Smooth muscle cell (in vitro differentiated cells): Measurements from ENCODE around the gene CPNE7. TPM values are rescaled to one million over a fixed set of nuclear protein-coding genes. Genes with fewer than 3 reads are reported as not detected.

Experiments
- DNase-seq: peaks from one replicate; lab custom pipeline; 2025; ENCODE audit not compliant: unreplicated experiment; lab: John Stamatoyannopoulos, UW
- H2AFZ ChIP-seq: fragments of 200-600 bp; sonication (generic); 2 replicates; pipeline ENCODE4 v1.6.0; 2016; ENCODE audit warnings: antibody characterized with exemption, low read depth, mild to moderate bottlenecking
- H3F3A ChIP-seq: fragments of 200-600 bp; sonication (generic); 2 replicates; pipeline ENCODE4 v1.6.0; 2017; ENCODE audit warnings: antibody characterized with exemption, low read depth
- H3K27ac ChIP-seq: fragments of 200-600 bp; sonication (generic); 2 replicates; pipeline ENCODE4 v1.5.1; 2016; ENCODE audit warnings: low read depth, mild to moderate bottlenecking
- H3K27me3 ChIP-seq: fragments of 200-600 bp; sonication (generic); 2 replicates; pipeline ENCODE4 v1.6.1; 2016; ENCODE audit warnings: low read depth, mild to moderate bottlenecking
- H3K36me3 ChIP-seq: fragments of 200-600 bp; sonication (generic); 2 replicates; pipeline ENCODE4 v1.5.1; 2016; ENCODE audit warnings: low read depth
- H3K4me1 ChIP-seq: fragments of 200-600 bp; sonication (generic); 2 replicates; pipeline ENCODE4 v1.5.1; 2016; ENCODE audit warnings: low read depth
- H3K4me2 ChIP-seq: fragments of 200-600 bp; sonication (generic); 2 replicates; pipeline ENCODE4 v1.6.0; 2016; ENCODE audit warnings: mild to moderate bottlenecking
- H3K4me3 ChIP-seq: fragments of 200-600 bp; sonication (generic); 2 replicates; pipeline ENCODE4 v1.5.1; 2016; ENCODE audit warnings: mild to moderate bottlenecking
- H3K79me2 ChIP-seq: fragments of 200-600 bp; sonication (generic); 2 replicates; pipeline ENCODE4 v1.6.0; 2016; ENCODE audit warnings: low read depth, mild to moderate bottlenecking
- H3K9ac ChIP-seq: fragments of 200-600 bp; sonication (generic); 2 replicates; pipeline ENCODE4 v1.6.0; 2016; ENCODE audit warnings: low read depth
- H3K9me3 ChIP-seq: fragments of 200-600 bp; sonication (generic); replicated peaks from 2 replicates; pipeline ENCODE4 v1.5.1; 2016; ENCODE audit warnings: low read depth
- H4K20me1 ChIP-seq: fragments of 200-600 bp; sonication (generic); 2 replicates; pipeline ENCODE4 v1.6.0; 2016; ENCODE audit warnings: low read depth
- WGBS: methylation state at CpG from one replicate; pipeline ENCODE4 v1.1.7; 2016; ENCODE audit warnings: low lambda C conversion rate; 5-methylcytosine and 5-hydroxymethylcytosine counted together
- polyA plus RNA-seq: library from polyadenylated mRNA; unstranded; fragments of >200 nt; fragmentation: Nextera tagmentation; extraction: Ambion mirVana; gene quantifications from 2 replicates; pipeline ENCODE4 v1.2.1, GENCODE V29; 2016
- total RNA-seq: library from RNA; depleted of rRNA; stranded (reverse); fragments of >200 nt; gene quantifications from 2 replicates; pipeline ENCODE4 v1.2.3, GENCODE V29; 2014
- TF ChIP-seq, protein P1 (sequence below): fragments of 200-600 bp; sonication (generic); IDR thresholded peaks from 2 replicates; pipeline ENCODE4 v1.5.1; 2017; ENCODE audit warnings: borderline replicate concordance, mild to moderate bottlenecking, antibody characterized with exemption; ENCODE audit not compliant: insufficient read depth, poor library complexity, severe bottlenecking

The CPNE7 gene
- total and polyA plus RNA-seq, 2 experiments from 2014 or later: 0.14 to 0.58 TPM

DNA sequence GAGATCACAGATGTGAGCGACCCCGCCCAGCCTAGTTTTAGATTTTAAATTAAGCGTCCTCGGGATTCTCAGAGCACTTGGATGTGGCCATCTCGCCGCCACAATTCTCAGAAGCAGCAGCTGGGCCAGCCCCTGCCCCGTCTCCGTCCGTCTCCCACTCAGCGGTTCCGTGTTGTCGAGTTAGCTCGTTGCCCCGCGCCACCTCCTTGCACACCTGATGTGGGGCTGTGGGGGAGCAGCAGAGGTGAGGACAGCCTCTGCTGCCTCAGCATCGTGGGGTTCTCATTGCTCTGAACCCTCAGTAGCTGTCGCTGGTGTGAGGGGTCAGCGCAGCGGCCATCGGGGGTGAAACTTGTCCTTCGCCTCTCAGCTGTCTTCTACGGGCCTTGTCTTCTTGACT lies 23.2 kb upstream of the CPNE7 start:
- no peaks in the 10 kb centered on the region for H3K4me1 ChIP-seq
- H3K36me3 ChIP-seq: no peaks in the 10 kb centered on the region
- H3K9me3 ChIP-seq: no peaks in the 10 kb centered on the region
- no peak for DNase-seq
- no peaks in the 10 kb centered on the region for H3K27me3 ChIP-seq
- TF ChIP-seq, protein P1, sequence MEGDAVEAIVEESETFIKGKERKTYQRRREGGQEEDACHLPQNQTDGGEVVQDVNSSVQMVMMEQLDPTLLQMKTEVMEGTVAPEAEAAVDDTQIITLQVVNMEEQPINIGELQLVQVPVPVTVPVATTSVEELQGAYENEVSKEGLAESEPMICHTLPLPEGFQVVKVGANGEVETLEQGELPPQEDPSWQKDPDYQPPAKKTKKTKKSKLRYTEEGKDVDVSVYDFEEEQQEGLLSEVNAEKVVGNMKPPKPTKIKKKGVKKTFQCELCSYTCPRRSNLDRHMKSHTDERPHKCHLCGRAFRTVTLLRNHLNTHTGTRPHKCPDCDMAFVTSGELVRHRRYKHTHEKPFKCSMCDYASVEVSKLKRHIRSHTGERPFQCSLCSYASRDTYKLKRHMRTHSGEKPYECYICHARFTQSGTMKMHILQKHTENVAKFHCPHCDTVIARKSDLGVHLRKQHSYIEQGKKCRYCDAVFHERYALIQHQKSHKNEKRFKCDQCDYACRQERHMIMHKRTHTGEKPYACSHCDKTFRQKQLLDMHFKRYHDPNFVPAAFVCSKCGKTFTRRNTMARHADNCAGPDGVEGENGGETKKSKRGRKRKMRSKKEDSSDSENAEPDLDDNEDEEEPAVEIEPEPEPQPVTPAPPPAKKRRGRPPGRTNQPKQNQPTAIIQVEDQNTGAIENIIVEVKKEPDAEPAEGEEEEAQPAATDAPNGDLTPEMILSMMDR: no peak
- WGBS: 94% methylated on average over 22 of the region's 22 CpGs
- H3K4me2 ChIP-seq: no peak overlapping the region
- no peaks in the 10 kb centered on the region for H4K20me1 ChIP-seq
- no peaks in the 10 kb centered on the region for H3K79me2 ChIP-seq
- no peak overlapping the region for H3K9ac ChIP-seq
- no peak overlapping the region for H3K4me3 ChIP-seq
- H2AFZ ChIP-seq: no peak overlapping the region
- no peaks in the 10 kb centered on the region for H3F3A ChIP-seq
- H3K27ac ChIP-seq: no peak overlapping the region

DNA sequence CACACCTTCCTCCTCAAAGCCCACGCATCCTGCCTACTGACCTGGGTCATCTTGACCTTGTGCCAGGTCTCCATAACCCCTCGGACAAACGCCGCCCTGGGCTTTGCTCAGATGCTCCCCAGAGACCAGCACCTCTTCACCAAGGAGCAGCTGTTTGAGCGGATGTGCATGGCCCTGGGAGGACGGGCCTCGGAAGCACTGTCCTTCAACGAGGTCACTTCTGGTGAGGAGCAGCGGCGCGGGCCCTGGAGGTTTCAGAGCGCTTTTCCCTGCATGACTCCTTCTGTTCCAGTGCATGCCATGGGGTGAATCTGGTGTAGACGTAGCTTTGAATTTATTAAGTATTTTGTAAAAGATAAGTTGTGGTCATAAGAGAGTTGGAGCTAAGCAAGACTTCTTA lies 22.6 kb upstream of the CPNE7 start:
- Histone ChIP-seq H3K27ac (no peak overlapping the region), H2AFZ (no peak overlapping the region), H3K36me3 (no peaks in the 10 kb centered on the region), H3K9ac (no peak overlapping the region), H3F3A (peaks cover 5% of the 10 kb centered on the region), H3K4me2 (no peak overlapping the region), H3K79me2 (no peaks in the 10 kb centered on the region), H4K20me1 (no peaks in the 10 kb centered on the region), H3K4me1 (no peaks in the 10 kb centered on the region), H3K4me3 (no peak overlapping the region), H3K9me3 (no peaks in the 10 kb centered on the region), H3K27me3 (no peaks in the 10 kb centered on the region)
- no peak for DNase-seq
- TF ChIP-seq, protein P1: no peak
- WGBS: 95% methylated on average over 13 of the region's 13 CpGs

DNA sequence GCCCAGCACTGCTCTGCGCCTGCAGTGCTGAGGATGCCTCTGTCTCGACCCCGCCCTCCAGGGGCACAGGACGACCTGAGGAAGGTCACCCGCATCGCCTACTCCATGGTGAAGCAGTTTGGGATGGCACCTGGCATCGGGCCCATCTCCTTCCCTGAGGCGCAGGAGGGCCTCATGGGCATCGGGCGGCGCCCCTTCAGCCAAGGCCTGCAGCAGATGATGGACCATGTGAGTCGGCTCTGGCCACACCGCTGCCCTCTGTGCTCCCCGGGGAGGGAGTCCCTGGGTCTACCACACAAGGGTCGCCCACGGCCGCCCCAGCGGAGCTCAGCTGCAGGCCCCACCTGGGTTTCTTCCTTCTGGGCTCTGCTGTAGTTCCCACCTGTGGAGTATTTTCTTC lies 21.8 kb upstream of the CPNE7 start:
- Histone ChIP-seq H3K9me3 (no peaks in the 10 kb centered on the region), H3K9ac (no peak overlapping the region), H3F3A (peaks cover 8% of the 10 kb centered on the region), H3K27ac (no peak overlapping the region), H3K4me2 (no peak overlapping the region), H3K27me3 (no peaks in the 10 kb centered on the region), H3K4me3 (no peak overlapping the region), H3K36me3 (no peaks in the 10 kb centered on the region), H3K79me2 (no peaks in the 10 kb centered on the region), H3K4me1 (no peaks in the 10 kb centered on the region), H4K20me1 (no peaks in the 10 kb centered on the region), H2AFZ (no peak overlapping the region)
- no peak for DNase-seq
- TF ChIP-seq, protein P1: no peak
- 95% methylated on average over 18 of the region's 18 CpGs for WGBS

DNA sequence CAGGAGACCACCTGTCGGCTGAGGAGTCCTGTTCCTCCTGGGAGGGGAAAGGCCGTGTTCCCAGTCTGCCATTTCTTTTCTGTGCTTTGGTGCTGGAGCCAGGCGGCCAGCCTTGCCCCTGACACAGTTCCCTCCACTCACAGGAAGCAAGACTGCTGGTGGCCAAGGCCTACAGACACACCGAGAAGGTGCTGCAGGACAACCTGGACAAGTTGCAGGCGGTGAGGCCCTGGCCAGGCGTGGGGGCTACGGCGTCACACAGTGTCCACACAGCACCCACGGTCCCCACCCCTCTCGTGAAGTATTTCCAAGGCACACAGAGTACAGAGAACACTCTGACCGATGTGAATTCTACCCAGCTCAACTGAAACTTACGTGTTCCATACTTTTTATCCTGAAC lies 21.2 kb upstream of the CPNE7 start:
- Histone ChIP-seq H3K4me3 (no peak overlapping the region), H3K9me3 (no peaks in the 10 kb centered on the region), H3K79me2 (no peaks in the 10 kb centered on the region), H3K27ac (no peak overlapping the region), H3K4me2 (no peak overlapping the region), H2AFZ (no peak overlapping the region), H3K27me3 (no peaks in the 10 kb centered on the region), H4K20me1 (no peaks in the 10 kb centered on the region), H3K9ac (no peak overlapping the region), H3K36me3 (no peaks in the 10 kb centered on the region), H3F3A (peaks cover 8% of the 10 kb centered on the region), H3K4me1 (peaks cover under 1% of the 10 kb centered on the region)
- WGBS: 97% methylated on average over 12 of the region's 12 CpGs
- no peak for DNase-seq
- TF ChIP-seq, protein P1: no peak
